Activated naive CD8-positive, alpha-beta T cell (primary cell): Measurements from ENCODE around the gene TEX19.

Source experiments
- H3K27ac Mint-ChIP-seq: one replicate; pipeline ENCODE4 v1.8.0; 2021; ENCODE audit warnings: mixed read lengths
- H3K27me3 Mint-ChIP-seq: one replicate; pipeline ENCODE4 v1.8.0; 2021; ENCODE audit warnings: mixed read lengths
- H3K36me3 Mint-ChIP-seq: one replicate; pipeline ENCODE4 v1.8.0; 2021; ENCODE audit warnings: mixed read lengths
- H3K4me1 Mint-ChIP-seq: one replicate; pipeline ENCODE4 v1.8.0; 2021; ENCODE audit warnings: low read depth, mixed read lengths
- H3K4me3 Mint-ChIP-seq: one replicate; pipeline ENCODE4 v1.8.0; 2021; ENCODE audit warnings: mild to moderate bottlenecking, mixed read lengths
- H3K9me3 Mint-ChIP-seq: one replicate; pipeline ENCODE4 v1.8.0; 2021; ENCODE audit warnings: low read depth, mixed read lengths

TEX19 gene

GRCh38 chr17:82383411-82383810, 24.4 kb downstream of the TEX19 start:
- H3K4me1 Mint-ChIP-seq = peaks cover 9% of the 10 kb centered on the region
- no peaks in the 10 kb centered on the region for H3K9me3 Mint-ChIP-seq
- H3K27me3 Mint-ChIP-seq = peaks cover 14% of the 10 kb centered on the region
- no peaks in the 10 kb centered on the region for H3K36me3 Mint-ChIP-seq
- no peak overlapping the region for H3K27ac Mint-ChIP-seq
- H3K4me3 Mint-ChIP-seq = no peak overlapping the region

DNA sequence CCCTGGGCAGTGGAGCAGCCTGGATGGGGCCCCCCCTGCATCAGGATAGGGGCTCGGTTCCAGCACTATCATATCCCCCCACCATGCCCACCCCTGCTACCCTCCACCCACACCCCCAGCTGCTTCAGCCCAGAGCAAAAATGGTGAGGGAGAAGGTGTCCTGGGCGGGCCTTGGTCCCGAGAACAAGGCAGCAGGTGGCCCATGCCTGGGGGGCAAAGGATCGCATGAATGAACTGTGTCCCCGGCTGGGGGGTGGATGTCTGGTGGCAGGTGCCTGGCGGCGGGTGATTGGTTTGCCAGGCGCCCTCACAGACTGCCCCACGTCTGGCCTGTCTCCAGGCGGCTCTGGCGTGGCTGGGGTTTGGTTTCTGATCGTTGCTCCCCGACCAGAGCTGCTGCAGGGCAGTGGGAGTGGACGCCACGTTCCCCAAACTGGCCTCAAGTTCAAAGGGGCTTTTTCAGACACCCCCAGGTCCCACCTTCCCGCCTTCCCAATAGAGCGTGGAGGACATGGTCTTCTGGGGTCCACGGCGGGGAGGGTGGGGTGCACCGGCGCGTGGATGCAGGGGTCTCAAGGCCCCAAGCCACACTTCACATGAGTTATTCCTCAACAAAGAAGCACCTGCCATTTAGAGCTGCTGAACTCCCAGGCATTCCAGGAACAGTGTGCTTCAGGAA, 25.1 kb downstream of the TEX19 start:
- Mint-ChIP-seq H3K36me3 (no peaks in the 10 kb centered on the region), H3K27me3 (peaks cover 12% of the 10 kb centered on the region), H3K9me3 (no peaks in the 10 kb centered on the region), H3K4me3 (no peak overlapping the region), H3K27ac (no peak overlapping the region), H3K4me1 (peaks cover 9% of the 10 kb centered on the region)

GRCh38 chr17:82384730-82385481, 25.9 kb downstream of the TEX19 start:
- Mint-ChIP-seq H3K4me1 (peaks cover 8% of the 10 kb centered on the region), H3K27ac (no peak overlapping the region), H3K36me3 (no peaks in the 10 kb centered on the region), H3K27me3 (peaks cover 10% of the 10 kb centered on the region), H3K4me3 (no peak overlapping the region), H3K9me3 (no peaks in the 10 kb centered on the region)

DNA sequence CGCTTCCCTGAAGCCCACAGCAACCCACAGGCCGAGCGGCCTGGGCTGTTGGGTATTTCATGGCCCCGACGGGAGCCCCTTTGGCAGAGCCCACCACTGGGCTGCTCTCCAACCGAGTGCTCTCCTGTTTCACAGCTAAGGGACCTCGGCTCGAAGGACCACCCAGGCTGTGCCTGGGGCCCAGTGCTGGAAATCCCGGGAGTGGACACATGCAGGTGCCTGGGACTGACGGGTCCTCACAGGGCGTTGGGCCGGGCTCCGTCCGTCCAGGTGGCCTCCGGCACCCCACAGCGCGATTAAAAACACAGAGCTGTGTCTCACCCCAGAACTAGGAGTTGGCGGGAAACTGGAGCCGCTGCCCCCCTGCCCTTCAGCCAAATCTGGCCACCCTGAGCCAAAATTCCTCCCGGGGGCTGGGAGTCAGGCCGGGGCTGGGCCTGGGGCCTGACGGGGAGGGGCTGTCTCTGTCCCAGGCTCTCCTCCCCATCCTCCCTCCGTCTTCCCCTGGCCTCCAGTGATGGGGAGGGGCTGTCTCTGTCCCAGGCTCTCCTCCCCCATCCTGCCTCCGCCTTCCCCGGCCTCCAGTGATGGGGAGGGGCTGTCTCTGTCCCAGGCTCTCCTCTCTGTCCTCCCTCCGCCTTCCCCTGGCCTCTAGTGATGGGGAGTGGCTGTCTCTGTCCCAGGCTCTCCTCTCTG, 26.7 kb downstream of the TEX19 start:
- Mint-ChIP-seq H3K4me1 (peaks cover 5% of the 10 kb centered on the region), H3K36me3 (no peaks in the 10 kb centered on the region), H3K27ac (no peak overlapping the region), H3K9me3 (no peaks in the 10 kb centered on the region), H3K27me3 (peaks cover 7% of the 10 kb centered on the region), H3K4me3 (no peak overlapping the region)

GRCh38 chr17:82386255-82386831, 27.3 kb downstream of the TEX19 start:
- Mint-ChIP-seq H3K4me3 (no peak overlapping the region), H3K27ac (no peak overlapping the region), H3K9me3 (no peaks in the 10 kb centered on the region), H3K27me3 (peaks cover 4% of the 10 kb centered on the region), H3K4me1 (peaks cover 3% of the 10 kb centered on the region), H3K36me3 (no peaks in the 10 kb centered on the region)

- H3K36me3 Mint-ChIP-seq = no peaks in the 10 kb centered on the region
- no peak overlapping the region for H3K27ac Mint-ChIP-seq
These were observed 28.0 kb downstream of the TEX19 start for GRCh38 chr17:82386881-82387704.

GRCh38 chr17:82387705-82388106, 28.7 kb downstream of the TEX19 start:
- H3K4me1 Mint-ChIP-seq = peaks cover 2% of the 10 kb centered on the region
- H3K9me3 Mint-ChIP-seq = no peaks in the 10 kb centered on the region
- H3K36me3 Mint-ChIP-seq = peaks cover under 1% of the 10 kb centered on the region
- H3K27ac Mint-ChIP-seq = no peak overlapping the region
- H3K27me3 Mint-ChIP-seq = no peaks in the 10 kb centered on the region
- H3K4me3 Mint-ChIP-seq = no peak overlapping the region

More at GRCh38 chr17:82386881-82387704, 28.0 kb downstream of the TEX19 start:
- Mint-ChIP-seq H3K27me3 (no peaks in the 10 kb centered on the region), H3K4me1 (peaks cover 2% of the 10 kb centered on the region), H3K9me3 (no peaks in the 10 kb centered on the region), H3K4me3 (no peak overlapping the region)

- Mint-ChIP-seq H3K4me1 (peaks cover 2% of the 10 kb centered on the region), H3K4me3 (no peak overlapping the region), H3K27ac (no peak overlapping the region)
These were observed 29.3 kb downstream of the TEX19 start for GRCh38 chr17:82388223-82388921.

DNA sequence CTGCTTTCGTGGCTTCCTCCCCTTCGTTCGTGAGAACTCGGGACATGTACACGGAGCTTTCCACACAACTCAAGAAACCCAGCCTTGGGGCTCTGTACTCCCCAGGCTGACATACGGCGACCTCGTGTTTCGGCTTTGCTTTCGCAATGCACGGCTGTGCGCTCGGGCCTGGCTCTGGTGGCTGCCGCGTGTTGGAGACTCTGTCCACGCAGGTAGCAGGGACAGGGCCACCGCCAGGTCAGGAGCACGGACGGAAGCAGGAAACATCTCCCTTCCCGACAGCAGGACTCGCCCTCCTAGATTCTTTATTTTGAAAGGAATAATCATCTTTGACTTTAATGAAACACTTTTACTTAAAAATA, 29.9 kb downstream of the TEX19 start:
- Mint-ChIP-seq H3K9me3 (no peaks in the 10 kb centered on the region), H3K36me3 (peaks cover 2% of the 10 kb centered on the region), H3K27me3 (no peaks in the 10 kb centered on the region), H3K4me3 (no peak overlapping the region), H3K27ac (no peak overlapping the region), H3K4me1 (peaks cover 2% of the 10 kb centered on the region)

More at GRCh38 chr17:82388223-82388921, 29.3 kb downstream of the TEX19 start:
- H3K36me3 Mint-ChIP-seq = peaks cover 2% of the 10 kb centered on the region
- no peaks in the 10 kb centered on the region for H3K9me3 Mint-ChIP-seq
- no peaks in the 10 kb centered on the region for H3K27me3 Mint-ChIP-seq

- Mint-ChIP-seq H3K9me3 (no peaks in the 10 kb centered on the region), H3K4me3 (no peak overlapping the region), H3K27ac (no peak overlapping the region), H3K4me1 (peaks cover 2% of the 10 kb centered on the region), H3K27me3 (no peaks in the 10 kb centered on the region), H3K36me3 (peaks cover 2% of the 10 kb centered on the region)
These were observed 30.3 kb downstream of the TEX19 start for GRCh38 chr17:82389379-82389778.

- peaks cover 2% of the 10 kb centered on the region for H3K4me1 Mint-ChIP-seq
- no peak overlapping the region for H3K4me3 Mint-ChIP-seq
- no peaks in the 10 kb centered on the region for H3K27me3 Mint-ChIP-seq
- no peaks in the 10 kb centered on the region for H3K9me3 Mint-ChIP-seq
- H3K27ac Mint-ChIP-seq = no peak overlapping the region
- H3K36me3 Mint-ChIP-seq = peaks cover 2% of the 10 kb centered on the region
These were observed 31.2 kb downstream of the TEX19 start for GRCh38 chr17:82390015-82390859.

DNA sequence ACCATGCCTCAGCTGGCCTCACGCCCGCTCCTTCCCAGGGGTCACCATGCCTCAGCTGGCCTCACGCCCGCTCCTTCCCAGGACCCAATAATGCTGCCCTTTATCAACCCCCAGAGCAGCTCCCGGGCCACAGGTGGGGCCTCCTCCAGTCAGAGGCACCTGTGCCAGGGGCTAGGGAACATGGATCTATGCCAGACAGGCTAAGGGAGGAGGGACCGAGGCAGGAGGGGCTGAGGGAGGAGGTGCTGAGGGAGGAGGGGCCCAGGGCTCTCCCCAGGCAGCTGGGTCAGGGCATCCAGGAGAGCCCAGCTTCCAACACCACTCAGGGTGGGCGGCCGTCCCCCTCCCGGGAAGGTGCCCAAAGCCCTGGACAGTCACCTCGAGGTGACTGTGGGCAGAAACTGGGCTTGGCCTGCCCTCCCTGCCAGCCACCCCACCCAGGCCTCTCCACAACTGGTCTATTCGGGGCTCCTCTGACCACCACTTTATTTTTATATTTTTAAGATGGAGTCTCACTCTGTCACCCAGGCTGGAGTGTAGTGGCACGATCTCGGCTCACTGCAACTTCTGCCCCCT, 31.9 kb downstream of the TEX19 start:
- Mint-ChIP-seq H3K4me1 (peaks cover 2% of the 10 kb centered on the region), H3K27me3 (no peaks in the 10 kb centered on the region), H3K4me3 (no peak overlapping the region), H3K9me3 (no peaks in the 10 kb centered on the region), H3K27ac (no peak overlapping the region), H3K36me3 (peaks cover 2% of the 10 kb centered on the region)

DNA sequence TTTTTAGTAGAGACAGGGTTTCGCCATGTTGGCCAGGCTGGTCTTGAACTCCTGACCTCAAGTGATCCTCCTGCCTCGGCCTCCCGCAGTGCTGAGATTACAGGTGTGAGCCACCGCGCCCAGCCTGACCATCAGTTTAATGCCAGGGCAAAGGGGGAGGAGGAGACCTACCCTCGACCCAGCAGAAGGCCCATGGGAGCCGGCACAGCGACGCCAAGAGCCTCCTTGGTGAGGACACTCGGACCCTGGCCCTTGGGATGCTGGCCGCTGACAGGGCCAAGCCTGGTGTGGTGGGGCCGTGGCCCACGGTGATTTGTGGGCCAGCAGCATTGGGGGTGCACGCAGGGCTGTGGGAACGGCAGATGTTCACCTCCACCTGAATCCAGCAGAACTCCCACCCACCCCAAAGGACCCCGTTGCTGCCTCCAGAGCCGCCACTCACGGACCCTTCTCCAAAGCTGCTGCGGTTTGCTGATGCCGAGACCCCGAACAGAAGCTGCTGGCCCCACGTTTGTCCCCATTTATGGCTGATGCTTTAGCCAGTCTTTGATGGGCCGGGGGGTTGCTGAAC, 32.5 kb downstream of the TEX19 start:
- H3K27ac Mint-ChIP-seq = no peak overlapping the region
- peaks cover 2% of the 10 kb centered on the region for H3K4me1 Mint-ChIP-seq
- H3K4me3 Mint-ChIP-seq = no peak overlapping the region
- no peaks in the 10 kb centered on the region for H3K9me3 Mint-ChIP-seq
- H3K36me3 Mint-ChIP-seq = peaks cover 2% of the 10 kb centered on the region
- H3K27me3 Mint-ChIP-seq = no peaks in the 10 kb centered on the region
